HG03378 (cell line): ENCODE measurements around the gene ARHGEF9.

Experiments used
- ATAC-seq: cut with Tn5 transposase; IDR thresholded peaks from one replicate; pipeline ENCODE4 v1.9.1; 2021; ENCODE audit warnings: mild to moderate bottlenecking, moderate library complexity; ENCODE audit not compliant: unreplicated experiment

ARHGEF9 gene

DNA sequence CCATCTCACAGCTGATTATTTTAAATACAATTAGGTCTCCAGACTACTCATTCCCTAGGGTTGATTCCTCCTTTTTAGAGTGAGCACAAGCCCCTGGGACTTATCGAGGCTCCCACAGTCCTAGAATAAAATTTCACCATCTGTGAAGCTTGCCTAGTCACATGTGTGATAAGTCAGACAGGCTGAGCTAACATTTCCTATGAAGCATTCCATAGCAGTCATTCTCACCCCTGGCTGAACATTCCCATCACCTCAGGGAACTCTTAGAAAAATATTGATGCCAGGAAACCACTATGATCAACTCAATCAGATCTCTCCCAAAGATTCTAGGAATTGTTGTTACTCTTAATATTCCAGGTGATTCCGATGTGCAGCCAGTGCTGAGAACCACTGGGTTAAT is 37.7 kb downstream of the ARHGEF9 start:
- no peak for ATAC-seq

- ATAC-seq, result peak; percentile 1
These were observed 38.3 kb downstream of the ARHGEF9 start for GRCh38 chrX:63746715-63747114.

DNA sequence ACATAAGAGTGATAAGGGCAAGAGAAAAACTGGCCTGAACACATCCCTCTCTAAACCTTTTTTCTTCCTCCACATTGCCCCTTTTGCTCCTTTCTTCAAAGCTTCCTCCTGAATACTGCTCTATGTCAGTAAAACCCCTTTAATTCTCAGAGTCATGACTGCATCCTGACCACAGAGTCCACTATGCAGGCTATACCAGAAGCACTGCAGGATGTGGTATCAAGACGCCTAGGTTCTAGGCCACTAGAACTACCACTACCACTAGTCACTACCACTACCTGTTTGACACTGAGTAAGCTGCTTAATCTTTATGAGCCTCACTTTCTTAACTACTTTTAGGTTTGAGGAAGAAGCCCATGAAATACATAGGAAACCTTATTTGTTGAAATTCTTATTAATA is 38.7 kb downstream of the ARHGEF9 start:
- peak; percentile 84 for ATAC-seq

- no peak for ATAC-seq
These were observed 40.1 kb downstream of the ARHGEF9 start for GRCh38 chrX:63744850-63745394.

- no peak for ATAC-seq
These were observed 41.4 kb downstream of the ARHGEF9 start for GRCh38 chrX:63743596-63743995.

DNA sequence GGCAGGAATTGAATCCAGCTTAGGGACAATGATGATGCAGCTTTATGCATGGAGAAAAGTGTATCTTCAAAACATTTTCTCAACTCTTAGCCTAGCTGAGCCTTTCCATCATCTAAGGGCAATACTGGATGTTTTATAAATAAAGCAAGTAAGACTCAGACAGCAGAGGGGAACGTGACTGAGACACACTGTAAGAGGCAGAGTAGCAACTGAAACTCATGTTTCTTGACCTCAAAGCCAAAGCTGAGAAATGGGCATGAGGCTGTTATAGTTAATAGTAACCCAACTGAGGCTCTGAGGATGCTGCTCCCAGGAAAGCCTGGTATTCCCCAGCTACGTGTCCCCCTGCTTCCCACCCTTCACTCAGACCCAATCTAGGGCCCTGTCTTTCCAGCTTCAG is 44.6 kb downstream of the ARHGEF9 start:
- peak; percentile 61 for ATAC-seq

- ATAC-seq, result no peak
These were observed 45.1 kb downstream of the ARHGEF9 start for GRCh38 chrX:63739885-63740284.

DNA sequence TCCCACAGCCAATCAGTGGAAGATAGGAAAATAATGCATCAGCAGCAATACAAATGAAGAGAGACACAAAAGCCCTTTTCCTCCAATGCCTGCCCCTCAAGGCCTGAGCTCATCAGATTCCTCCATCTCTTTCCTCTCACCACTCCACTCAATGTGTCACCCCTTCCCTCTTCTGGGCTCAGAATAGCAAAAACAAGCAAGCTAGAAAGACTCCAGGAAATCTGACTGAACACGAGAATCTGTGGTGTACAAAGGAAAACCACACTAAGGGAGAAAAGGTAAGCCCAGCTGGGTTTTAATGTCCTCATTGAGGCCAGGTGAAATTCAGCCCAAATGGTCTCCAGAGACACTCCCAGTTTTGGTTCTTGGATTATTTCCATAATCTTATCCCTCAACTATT is 46.3 kb downstream of the ARHGEF9 start:
- no peak for ATAC-seq

- no peak for ATAC-seq
These were observed 47.7 kb downstream of the ARHGEF9 start for GRCh38 chrX:63737131-63737921.

DNA sequence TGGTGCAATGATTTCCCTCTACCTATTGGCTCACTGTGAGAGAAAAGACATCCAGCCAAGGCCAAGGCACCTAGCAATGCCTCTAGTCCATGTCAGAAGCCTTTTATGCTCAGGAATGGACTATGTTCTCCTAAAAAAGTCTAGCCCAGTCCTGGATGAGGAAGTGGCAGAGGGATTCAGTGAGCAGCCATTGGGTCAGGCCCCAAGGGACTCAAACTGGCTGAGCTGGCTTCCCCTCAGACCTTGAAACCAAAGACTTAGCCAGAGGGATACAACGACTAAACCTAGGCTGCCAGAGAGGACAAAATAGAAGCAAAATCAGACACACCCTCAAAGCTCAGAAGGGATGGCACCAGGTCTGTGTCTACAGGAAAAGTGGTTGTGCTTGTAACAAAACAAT is 49.1 kb downstream of the ARHGEF9 start:
- no peak for ATAC-seq

DNA sequence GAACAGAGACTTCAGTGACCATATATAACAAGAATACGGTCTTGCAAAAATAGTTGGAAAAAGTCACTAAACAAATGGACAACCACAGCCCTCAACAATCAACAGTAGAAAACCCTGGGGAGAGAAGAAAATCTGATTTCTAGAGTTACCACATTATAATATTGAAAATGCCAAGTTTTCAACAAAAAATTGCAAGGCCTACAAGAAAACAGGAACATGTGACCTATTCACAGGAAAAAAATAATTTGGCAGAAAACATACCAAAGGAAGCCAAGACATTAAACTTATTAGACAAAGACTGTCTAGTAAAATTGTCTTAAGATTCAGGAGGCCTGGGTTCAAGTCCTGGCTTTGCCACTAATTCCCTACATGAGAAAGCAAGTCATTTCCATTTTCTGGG is 64.7 kb downstream of the ARHGEF9 start:
- no peak for ATAC-seq

DNA sequence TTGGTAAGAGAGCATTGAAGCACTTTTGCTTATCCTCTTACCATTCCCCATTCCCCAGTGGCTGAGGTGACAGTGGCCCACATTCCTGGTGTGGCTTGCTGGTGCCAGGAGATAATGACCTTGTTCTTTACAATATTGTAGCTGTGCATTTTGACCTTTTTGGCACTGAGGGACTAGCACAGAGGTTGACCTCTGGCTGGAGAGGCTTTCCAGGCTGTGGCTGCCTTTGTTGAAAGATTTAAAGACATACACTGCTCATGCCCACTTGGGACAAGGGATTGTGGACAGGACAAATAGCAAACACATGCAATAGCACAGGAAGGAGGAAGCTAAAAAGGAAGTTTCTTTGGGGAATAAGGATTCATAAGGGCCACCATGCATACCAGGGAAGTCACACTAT is 65.4 kb downstream of the ARHGEF9 start:
- no peak for ATAC-seq

- peak; percentile 92 for ATAC-seq
These were observed 66.9 kb downstream of the ARHGEF9 start for GRCh38 chrX:63718010-63718694.

GRCh38 chrX:63713526-63713925 is 71.5 kb downstream of the ARHGEF9 start:
- no peak for ATAC-seq

DNA sequence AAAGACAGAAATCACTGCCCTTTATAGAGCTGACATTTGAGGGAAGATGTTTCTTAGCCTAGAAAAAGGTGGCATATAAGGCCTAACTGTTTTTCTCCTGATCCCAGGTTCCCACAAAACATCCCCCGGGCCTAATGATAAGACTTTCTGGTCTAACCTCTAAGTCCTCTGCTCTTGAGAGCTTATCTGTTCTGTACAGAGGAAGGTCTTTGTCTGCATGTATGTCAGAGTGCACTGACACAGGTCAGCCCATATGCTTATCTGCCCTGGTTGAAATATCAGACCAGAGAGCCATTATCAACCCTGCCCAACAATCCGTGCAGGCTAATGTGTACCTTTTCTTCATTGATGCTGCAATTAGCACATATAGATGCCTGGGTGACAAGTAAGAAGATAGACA is 76.2 kb downstream of the ARHGEF9 start:
- ATAC-seq, result no peak

DNA sequence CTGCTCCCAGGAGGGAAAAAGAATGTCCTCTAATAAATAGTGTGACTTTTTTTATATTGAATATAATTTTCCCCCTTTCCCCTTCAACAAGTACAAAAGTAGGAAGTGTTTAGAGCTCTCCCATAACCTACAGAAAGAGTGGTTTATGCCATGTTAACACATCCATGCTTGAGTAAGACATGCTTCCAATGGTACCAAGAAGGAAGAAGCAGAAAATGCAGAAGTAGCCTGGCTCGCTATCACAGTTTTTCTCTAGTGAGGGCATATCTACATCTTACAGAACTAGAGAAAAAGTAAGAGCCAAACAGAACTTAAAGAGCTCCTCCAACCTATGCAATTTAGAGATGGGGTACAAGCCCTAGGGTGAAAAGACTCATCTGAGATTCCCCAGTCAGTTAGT is 82.5 kb downstream of the ARHGEF9 start:
- ATAC-seq, result no peak

DNA sequence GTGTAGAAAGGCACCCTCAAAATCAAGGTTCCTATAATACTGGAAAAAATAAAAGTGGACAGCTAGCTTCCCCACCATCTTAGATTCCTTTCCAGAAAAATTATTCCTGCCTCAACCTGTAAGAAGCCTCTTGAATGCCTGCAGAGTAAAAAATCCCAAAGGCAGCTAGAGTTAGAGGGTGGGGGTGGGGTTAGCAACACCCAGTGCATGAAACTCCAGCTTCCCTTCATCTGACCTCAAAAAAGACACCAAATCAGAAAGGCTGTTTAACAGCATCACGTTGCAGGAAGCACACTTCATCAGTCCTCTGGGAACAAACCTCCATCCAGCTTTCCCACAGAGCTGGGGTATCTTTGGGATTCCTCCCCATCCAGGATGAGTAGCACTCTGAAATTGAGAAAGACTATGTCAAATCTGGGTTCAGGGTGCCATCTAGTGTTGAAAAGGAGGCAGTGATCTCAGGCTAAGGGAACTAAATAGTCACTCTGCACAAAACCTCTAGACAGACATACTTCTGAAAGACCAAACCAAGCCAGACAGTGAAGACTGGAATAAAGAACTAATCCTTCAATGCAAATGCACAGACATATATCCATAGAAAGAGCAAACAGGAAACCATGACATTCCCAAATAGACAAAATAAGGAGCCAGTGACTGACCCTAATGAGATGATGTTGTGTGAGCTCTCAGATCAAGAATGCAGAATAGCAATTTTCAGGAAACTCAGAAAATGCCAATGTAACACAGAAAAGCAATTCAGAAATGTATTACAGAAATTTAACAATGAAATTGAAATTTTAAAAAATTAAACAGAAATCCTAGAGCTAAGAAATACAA is 97.9 kb downstream of the ARHGEF9 start:
- peak; percentile 85 for ATAC-seq

DNA sequence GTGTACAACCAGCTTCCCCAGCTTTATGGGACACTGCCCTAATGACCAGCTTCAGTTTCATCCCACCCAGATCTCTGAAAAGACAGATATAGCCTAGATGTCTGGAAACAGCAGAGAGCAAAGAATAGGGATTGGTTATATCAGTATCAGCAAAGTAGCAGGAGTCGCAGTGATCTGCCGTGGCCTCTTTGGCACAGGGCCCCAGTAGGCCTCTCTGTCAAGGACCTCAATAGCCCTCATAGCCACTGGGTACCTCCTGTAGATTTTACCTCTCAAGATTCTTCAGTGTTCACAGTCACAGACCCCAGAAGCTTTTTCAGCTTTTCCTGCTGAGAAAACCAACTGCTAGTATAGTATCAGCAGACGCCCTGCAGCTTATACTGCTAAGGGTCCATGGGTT is 104.6 kb downstream of the ARHGEF9 start:
- no peak for ATAC-seq

- ATAC-seq, result no peak
These were observed 105.6 kb downstream of the ARHGEF9 start for GRCh38 chrX:63679432-63679831.

GRCh38 chrX:63675716-63676115 is 109.3 kb downstream of the ARHGEF9 start:
- ATAC-seq, result no peak

DNA sequence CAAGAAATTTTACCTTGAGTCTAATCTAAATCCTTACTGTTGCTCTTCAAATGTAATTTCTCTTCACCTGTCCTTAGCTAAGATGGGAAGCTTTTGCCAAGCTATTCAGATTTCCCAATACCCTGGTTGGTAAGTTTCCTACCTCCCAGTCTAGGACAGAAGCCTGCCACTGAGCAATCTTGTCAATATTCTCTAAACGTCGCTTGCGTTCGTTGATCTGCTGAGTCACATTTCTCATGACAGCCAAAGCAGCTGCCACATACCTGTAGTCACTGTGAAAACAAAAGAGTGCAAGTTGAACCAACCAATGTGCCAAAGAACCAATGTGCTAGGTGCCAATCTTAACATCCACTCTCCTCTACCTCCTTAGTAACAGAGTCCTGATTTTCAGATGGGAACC is 111.1 kb downstream of the ARHGEF9 start:
- ATAC-seq, result no peak
